GM12891 (cell line): Measurements from ENCODE around the gene C16orf95.

Experiments used
- DNase-seq: peaks from one replicate; pipeline ENCODE4 v3.0.0; 2011; ENCODE audit warnings: low spot score; ENCODE audit not compliant: insufficient read length
- FAIRE-seq: peaks from 2 replicates; lab custom pipeline; 2011; peaks lifted over from hg19 to GRCh38; lab: Jason Lieb, UNC
- PAX5 ChIP-seq: IDR thresholded peaks from 2 replicates; pipeline ENCODE4 v1.6.1; 2011; ENCODE audit warnings: low read length, moderate library complexity, mild to moderate bottlenecking; ENCODE audit not compliant: insufficient read depth, severe bottlenecking
- POLR2A ChIP-seq: IDR thresholded peaks from 2 replicates; pipeline ENCODE4 v1.6.1; 2011; ENCODE audit warnings: low read depth, low read length, control low read depth
- POLR2AphosphoS5 ChIP-seq: IDR thresholded peaks from 2 replicates; pipeline ENCODE4 v1.6.1; 2011; ENCODE audit warnings: low read depth, low read length, control low read depth
- POU2F2 ChIP-seq: IDR thresholded peaks from 2 replicates; pipeline ENCODE4 v1.6.1; 2011; ENCODE audit warnings: low read depth, mild to moderate bottlenecking, control low read depth, low read length, moderate library complexity
- SPI1 ChIP-seq: IDR thresholded peaks from 2 replicates; pipeline ENCODE4 v1.6.1; 2011; ENCODE audit warnings: low read depth, low read length, control low read depth
- TAF1 ChIP-seq: IDR thresholded peaks from 2 replicates; pipeline ENCODE4 v1.6.1; 2011; ENCODE audit warnings: low read depth, low read length, control low read depth

The C16orf95 gene

DNA sequence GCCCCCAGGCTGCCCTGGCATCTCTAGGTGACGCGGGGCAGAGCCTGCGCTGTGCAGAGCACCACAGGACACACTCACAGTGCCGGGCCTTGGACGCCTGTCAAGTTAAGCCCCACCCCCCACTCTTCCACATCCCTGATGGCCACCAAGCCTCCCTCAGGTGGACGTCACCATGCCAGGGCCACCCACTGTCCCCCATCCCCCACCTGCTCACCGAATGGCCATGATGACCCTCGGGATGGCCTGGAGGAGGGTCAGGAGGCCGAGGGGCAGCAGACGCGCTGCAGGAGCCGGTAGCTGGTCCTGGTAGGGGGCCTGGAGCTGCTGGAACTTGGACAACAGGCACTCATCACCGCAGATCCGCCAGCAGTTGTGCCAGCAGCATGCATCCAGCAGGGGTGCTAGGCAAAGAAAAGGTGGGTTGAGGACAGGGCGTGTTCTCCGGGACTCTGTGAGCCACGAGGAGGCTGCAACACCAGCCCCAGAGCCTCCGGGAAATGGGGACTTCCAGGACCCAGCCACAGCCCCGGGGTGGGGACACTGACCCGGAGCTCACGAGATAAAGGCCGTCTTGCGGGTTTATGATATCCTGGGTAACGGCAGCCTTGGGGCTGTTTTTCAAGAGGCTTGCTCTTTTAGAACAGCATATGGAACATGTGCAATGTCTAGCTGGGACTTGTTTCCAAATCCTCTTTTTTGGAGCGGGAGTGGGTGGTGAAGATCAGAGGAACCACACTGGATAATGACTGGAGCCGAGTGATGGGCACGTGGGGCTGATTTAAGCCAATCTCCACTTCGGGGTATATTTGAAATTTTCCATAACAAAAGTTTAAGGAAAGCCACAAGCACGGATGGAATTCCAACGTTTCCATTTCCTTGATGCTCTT lies 11.4 kb downstream of the C16orf95 start:
- no peak for FAIRE-seq
- TF ChIP-seq PAX5 (no peak), POLR2A (no peak), SPI1 (no peak), POLR2AphosphoS5 (no peak), POU2F2 (no peak), TAF1 (no peak)
- no peak for DNase-seq

DNA sequence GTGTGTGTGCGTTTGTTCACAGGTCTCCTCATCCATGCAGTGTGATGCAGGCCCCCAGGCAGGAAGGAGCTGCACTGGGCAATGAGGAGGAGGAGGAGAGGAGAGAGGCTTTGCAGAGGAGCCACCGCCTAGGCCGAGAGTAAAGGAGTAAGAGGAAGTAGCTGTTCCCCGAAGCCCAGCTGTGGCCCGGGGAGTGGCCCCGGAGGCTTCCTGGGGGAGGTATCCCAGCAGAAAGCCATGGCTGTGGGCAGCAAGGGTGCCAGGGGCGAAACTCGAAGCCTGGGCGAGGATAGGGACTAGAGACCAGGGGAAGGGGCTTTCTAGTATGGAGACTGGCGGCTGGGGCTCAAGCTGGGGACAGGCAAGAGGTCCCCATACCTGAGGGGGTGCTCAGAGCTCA lies 12.2 kb downstream of the C16orf95 start:
- TF ChIP-seq POU2F2 (no peak), PAX5 (no peak), POLR2A (no peak), POLR2AphosphoS5 (no peak), SPI1 (no peak), TAF1 (no peak)
- DNase-seq (no peak), FAIRE-seq (no peak)

DNA sequence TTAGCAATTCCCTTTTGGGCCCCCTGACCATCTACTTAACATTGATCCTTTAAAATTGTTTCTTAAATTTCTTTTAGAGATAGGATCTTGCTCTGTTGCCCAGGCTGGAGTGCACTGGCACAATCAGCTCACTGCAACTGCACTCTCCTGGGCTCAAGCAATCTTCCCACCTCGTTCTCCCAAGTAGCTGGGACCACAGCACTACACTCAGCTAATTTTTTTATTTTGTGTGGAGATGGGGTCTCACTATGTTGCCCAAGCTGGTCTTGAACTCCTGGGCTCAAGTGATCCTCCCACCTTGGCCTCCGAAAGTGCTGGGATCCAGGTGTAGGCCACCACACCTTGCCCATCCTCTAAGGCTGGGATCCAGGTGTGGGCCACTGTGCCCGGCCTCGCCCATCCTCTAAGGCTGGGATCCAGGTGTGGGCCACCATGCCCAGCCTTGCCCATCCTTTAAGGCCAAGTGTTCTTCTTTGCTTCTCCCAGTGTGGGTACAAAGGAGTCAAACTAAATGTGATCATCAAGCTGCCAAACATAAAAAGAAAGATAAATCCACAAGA lies 13.2 kb downstream of the C16orf95 start:
- no peak for DNase-seq
- TF ChIP-seq POLR2A (no peak), POLR2AphosphoS5 (no peak), SPI1 (no peak), PAX5 (no peak), TAF1 (no peak), POU2F2 (no peak)
- no peak for FAIRE-seq

DNA sequence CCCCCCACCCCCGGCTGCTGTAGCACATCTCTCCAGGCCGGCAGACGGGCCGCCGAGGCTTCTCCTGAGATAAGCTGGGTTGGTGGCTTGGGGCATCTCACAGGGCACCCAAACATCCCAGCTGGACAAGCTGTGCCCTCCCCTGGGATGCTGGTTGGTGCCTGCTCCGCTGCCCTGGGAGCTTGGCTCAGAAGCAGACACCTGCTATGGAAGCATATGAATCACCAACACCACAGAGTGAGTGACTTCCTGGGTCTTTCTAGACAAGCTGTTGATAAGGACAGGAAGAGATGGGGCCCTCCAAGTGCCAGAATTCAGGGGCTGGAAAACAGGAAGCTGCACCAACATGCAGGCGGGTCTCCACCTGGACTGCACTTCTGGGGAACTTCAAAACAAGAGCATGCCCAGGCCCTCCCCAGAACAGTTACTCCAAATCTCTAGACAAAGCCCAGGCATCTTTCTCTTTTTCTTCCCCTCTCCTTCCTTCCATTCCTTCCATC lies 13.7 kb downstream of the C16orf95 start:
- TF ChIP-seq SPI1 (no peak), POU2F2 (no peak)
- no peak for FAIRE-seq
- DNase-seq: no peak

DNA sequence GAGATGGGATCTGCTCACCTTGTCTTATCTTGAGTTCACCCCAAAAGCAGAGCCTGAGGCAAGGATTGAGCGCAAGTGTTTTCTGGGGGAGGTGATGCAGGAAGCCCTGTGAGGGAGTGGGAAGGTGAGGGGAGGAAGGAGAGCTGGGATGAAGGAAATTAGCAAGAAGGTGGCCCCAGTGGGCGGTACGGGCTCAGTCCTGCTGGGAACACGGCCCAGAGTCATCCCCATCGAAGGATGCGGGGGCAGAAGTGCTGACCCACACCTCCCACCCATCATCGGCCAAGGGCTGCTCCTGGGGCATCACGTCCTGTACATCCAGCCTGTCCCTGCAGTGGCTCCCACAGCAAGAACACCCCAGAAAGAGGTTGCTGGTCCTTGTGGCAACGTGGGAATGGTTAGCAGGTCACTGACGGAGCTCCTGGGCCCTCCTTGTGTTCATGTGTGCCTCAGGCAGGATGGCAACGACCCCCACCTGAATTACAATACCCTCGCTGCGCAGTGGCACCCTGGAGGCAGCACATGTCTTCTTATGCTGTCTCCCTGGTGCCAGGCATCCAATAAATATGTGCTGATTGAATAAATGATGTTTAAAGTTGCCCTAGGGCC lies 18.2 kb downstream of the C16orf95 start:
- no peak for TF ChIP-seq POLR2AphosphoS5
- TF ChIP-seq POLR2A: no peak
- no peak for TF ChIP-seq PAX5
- no peak for FAIRE-seq
- DNase-seq: no peak

DNA sequence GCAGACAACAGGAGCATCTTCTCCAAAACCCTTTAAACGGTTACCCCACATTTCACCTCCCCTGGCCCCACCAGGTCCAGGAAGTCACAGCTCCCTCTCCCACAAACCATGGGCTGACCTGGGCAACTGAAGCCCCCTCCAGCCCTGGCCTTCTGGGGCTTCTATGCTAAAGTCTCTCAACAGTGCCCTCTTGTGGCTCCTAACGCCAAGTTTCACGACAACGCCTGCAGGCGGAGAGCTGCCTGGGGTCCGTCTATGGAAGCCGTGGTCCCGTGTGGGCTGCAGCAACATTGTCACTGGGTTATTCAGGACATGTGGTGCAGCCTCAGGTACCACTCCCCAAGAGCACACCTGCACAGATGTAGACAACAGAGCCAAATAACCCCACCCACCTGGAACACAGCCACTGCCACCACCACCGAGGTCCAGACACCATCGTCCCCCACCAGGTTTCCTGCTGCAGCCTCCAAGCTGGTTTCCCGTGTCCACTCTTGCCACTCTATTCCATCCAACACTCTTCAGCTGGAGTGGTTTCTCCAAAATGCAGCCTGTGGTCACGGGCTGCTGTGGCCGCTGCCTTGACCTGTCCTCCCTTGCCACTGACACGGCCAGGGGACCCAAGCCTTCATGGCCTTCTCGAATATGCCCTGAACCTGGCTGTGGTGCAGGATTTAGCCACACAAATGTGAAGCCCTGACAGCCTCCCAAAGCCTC lies 19.1 kb downstream of the C16orf95 start:
- no peak for TF ChIP-seq POLR2A
- TF ChIP-seq SPI1: no peak
- no peak for TF ChIP-seq POU2F2
- TF ChIP-seq PAX5: no peak
- no peak for TF ChIP-seq POLR2AphosphoS5
- no peak for TF ChIP-seq TAF1
- peak; percentile 71 for DNase-seq
- FAIRE-seq: no peak

DNA sequence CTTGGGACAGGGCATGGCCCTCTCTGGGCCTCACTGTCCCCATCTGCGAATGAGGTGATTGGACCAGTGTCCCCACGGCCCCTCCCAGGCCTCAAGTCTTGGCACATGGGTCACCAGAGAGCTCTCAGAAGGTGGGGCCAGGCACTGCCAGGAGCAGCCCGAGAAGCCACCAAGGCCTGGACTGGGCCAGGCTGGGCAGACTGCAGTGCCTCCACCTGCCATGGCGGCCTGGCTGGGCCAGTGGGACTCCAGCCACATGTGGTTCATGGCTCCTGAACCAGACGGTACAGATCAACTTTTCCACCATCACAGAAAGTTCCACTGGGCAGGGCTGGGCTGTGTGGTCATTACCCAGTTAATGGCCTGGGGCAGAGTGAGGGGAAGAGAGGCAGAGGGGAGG lies 19.8 kb downstream of the C16orf95 start:
- no peak for DNase-seq
- FAIRE-seq: no peak
- TF ChIP-seq TAF1 (no peak), POLR2AphosphoS5 (no peak), PAX5 (no peak), POLR2A (no peak), POU2F2 (no peak), SPI1 (no peak)

DNA sequence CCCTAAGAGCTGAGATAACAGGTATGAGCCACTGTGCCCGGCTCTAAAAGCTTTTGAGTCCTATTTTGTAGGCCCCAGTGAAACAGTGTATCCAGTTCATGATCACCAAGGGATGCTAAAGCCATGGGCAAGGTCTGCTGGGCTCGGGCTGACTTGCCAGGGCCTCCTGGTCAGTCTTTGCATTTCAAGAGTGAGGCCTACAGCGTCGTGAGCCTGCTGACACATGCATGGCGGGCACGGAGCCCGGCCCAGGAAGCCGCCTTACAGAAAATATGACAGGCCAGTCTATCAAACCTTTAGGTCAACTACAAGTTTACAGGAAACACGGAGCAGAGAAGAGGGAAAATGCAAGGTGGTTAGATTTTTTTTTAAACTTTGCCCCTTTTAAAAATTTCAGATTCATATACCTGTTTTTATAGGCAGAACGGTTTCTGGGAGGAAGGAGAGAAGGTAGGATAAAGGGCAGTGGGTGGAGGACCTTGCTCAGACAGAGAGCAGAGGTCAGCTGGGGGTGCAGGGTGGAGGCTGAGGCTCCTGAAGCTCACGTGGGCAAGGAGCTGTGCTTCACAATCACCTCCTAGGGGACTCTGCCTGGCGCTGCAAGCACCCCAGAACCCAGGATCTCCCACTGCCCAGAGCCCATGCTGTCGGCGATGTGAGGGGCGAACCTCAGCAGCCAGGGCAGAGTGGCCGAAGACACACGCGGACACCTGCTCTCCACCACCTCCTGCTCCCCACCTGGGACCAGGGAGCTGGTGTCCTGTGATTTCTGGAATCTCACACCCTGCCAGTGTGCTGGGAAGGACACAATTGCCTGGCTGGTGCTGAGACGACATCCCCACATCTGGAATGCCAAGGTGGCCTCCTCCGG lies 21.3 kb downstream of the C16orf95 start:
- TF ChIP-seq POLR2AphosphoS5: no peak
- no peak for TF ChIP-seq POLR2A
- no peak for TF ChIP-seq PAX5
- no peak for TF ChIP-seq POU2F2
- TF ChIP-seq TAF1: no peak
- TF ChIP-seq SPI1: no peak
- FAIRE-seq: no peak

DNA sequence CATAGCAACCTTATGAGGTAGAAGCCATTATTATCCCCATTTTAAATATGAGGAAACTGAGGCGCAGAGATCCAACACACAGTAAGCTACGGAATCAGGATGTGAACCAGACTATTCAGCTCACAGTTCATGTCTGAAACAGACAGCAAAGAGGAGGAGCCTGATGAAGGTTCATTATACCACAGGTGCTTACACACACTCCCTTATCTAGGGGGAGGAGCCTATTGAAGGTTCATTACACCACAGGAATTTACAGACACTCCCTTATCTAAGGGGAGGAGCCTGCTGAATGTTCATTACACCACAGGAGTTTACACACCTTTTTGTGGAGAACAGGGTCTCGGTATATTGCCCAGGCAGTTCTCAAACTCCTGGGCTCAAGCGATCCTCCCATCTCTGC lies 21.9 kb downstream of the C16orf95 start:
- DNase-seq (no peak), FAIRE-seq (no peak)
- TF ChIP-seq POLR2A (no peak), PAX5 (no peak), SPI1 (no peak), POU2F2 (no peak), TAF1 (no peak), POLR2AphosphoS5 (no peak)

More for the DNA sequence above, 21.3 kb downstream of the C16orf95 start:
- DNase-seq: no peak
